Ishikawa (cell line): ENCODE measurements around the gene HCFC1R1.

Experiments
- EP300 ChIP-seq: IDR thresholded peaks from 2 replicates; pipeline ENCODE4 v1.6.1; 2012; ENCODE audit warnings: borderline replicate concordance
- RAD21 ChIP-seq: IDR thresholded peaks from 2 replicates; pipeline ENCODE4 v1.6.1; 2012; ENCODE audit warnings: low read depth
- YY1 ChIP-seq: IDR thresholded peaks from 2 replicates; pipeline ENCODE4 v1.6.1; 2012; ENCODE audit warnings: low read depth
- TF ChIP-seq, protein P1 (sequence below): IDR thresholded peaks from 2 replicates; pipeline ENCODE4 v1.6.1; 2012

DNA sequence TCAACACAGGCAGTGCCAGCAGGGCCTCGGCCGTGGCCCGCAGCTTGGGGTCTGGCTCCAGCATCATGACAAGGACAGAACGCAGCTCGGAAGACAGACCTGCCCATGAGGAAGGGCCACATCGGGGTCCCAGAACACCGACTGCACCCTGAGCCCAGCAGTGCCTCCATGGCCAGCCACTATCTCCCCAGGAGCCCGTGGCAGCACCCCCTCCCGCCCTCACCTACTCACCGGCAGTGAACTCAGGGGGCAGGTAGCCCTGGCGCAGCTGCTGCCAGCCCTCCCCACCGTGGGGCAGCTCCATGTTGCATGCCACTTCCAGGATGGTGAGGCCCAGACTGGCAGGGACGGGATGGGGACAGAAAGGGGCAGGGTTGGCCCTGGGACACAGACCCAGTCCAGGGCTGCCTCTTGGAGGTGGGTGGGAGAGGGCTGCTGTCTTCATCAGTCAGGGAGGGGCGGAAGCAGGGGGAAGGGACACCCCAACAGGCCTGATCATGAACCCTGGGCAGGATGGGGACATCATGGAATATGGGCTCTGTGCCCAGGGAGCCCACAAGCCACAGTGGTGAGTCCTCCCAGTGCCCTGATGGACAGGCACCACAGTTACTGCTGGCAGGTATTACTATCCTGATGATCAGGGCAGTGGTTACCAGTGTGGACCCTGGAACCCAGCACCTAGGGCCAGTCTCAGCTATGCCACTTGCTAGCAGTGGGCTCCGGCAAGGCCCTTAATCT lies 49.3 kb downstream of the HCFC1R1 start:
- TF ChIP-seq, protein P1, sequence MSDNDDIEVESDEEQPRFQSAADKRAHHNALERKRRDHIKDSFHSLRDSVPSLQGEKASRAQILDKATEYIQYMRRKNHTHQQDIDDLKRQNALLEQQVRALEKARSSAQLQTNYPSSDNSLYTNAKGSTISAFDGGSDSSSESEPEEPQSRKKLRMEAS, result no peak
- TF ChIP-seq RAD21 (no peak), EP300 (no peak), YY1 (no peak)
